ENCODE measurements around the gene PRC1.

PRC1 gene

DNA sequence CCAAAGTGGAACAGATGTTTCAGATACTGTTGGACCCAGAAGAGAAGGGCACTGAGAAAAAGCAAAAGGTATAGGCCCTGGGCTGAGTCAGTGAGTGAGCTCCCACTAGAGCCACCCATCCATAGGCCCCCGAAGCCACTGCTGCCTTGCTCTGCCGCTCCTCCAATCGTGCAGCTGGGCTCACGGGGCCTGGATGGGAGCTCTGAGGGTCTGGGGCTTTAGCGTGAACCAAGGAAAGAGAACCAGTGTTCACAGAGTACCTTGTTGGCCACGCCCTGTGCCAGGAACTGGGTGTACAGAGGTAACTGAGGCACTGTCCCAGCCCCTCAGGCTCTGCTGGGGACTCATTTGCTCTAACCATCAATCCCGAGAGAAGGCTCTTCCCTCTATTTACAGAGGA lies 54.6 kb downstream of the PRC1 start:
- H3K4me3 ChIP-seq: no peak overlapping the region
- no peak overlapping the region for H3K27ac ChIP-seq
- TF ChIP-seq, protein P1, sequence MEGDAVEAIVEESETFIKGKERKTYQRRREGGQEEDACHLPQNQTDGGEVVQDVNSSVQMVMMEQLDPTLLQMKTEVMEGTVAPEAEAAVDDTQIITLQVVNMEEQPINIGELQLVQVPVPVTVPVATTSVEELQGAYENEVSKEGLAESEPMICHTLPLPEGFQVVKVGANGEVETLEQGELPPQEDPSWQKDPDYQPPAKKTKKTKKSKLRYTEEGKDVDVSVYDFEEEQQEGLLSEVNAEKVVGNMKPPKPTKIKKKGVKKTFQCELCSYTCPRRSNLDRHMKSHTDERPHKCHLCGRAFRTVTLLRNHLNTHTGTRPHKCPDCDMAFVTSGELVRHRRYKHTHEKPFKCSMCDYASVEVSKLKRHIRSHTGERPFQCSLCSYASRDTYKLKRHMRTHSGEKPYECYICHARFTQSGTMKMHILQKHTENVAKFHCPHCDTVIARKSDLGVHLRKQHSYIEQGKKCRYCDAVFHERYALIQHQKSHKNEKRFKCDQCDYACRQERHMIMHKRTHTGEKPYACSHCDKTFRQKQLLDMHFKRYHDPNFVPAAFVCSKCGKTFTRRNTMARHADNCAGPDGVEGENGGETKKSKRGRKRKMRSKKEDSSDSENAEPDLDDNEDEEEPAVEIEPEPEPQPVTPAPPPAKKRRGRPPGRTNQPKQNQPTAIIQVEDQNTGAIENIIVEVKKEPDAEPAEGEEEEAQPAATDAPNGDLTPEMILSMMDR (IDR thresholded peaks at IDR 0.05): no peak
- DNase-seq (ENCODE audit: low spot score): no peak

- no peak for DNase-seq (ENCODE audit: low spot score)
- Histone ChIP-seq H3K27ac (no peak overlapping the region), H3K4me3 (no peak overlapping the region)
- TF ChIP-seq, protein P1 (IDR thresholded peaks at IDR 0.05): no peak
Observed at GRCh38 chr15:90938261-90938660, 56.1 kb downstream of the PRC1 start.

DNA sequence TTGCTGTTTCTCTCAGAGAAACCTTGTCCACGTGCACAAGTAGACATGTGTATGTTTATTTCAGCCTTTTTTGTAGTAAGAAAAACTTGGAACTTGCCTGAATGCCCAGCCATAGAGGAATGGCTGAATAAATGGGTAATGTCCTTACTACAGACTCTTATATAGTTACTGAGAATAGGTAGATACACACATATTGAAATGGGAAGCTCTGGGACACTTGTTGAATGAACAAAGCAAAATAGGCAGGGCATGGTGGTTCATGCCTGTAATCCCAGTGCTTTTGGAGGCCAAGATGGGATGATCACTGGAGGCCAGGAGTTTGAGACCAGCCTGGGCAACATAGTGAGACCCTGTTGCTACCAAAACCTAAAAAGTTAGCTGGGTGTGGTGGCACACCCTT lies 57.5 kb downstream of the PRC1 start:
- no peak for DNase-seq (ENCODE audit: low spot score)
- TF ChIP-seq, protein P1 (IDR thresholded peaks at IDR 0.05): no peak
- H3K27ac ChIP-seq: no peak overlapping the region
- H3K4me3 ChIP-seq: no peak overlapping the region

DNA sequence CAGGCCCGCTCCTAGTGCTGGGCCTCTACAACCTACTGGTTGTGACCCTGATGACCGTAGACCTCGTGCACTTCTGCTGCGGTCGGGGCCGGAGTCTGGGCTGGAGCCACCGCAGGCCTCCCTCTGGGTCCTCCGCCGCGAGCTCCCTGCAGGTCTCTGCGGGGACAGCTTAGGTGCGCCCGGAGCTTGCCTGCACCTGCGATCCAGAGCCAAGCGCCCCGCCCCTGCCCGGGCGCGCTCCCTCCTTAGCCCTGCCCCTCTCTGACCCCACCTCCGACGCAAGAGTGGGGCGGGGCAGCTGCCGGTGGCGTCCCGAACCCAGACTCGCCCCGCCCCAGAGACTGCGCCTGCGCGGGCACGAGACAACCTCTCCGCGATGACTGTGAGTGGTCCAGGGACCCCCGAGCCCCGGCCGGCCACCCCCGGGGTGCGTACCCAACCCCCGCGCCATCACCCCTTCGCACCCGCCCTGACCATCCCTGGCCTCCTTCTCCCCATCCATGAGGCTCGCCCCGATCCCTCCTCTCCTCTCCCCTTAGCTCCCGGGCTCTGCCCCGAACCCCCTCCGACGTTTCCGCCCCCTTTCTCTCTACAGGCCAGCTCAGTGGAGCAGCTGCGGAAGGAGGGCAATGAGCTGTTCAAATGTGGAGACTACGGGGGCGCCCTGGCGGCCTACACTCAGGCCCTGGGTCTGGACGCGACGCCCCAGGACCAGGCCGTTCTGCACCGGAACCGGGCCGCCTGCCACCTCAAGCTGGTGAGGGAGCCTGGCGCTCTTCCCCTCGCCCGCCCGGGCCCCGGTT lies 59.2 kb downstream of the PRC1 start, which contains the start of gene UNC45A:
UNC45A (plus strand) TSS at position 337 of the 803 bp plus-strand sequence; CDS start at position 377, 40 bp downstream.
- Histone ChIP-seq H3K27ac (peak within 1 kb of the TSS; percentile 88 to 94), H3K4me3 (peak within 1 kb of the TSS; percentile 92)
- TF ChIP-seq, protein P1 (IDR thresholded peaks at IDR 0.05): no peak
- DNase-seq (ENCODE audit: low spot score): peak; percentile 90

DNA sequence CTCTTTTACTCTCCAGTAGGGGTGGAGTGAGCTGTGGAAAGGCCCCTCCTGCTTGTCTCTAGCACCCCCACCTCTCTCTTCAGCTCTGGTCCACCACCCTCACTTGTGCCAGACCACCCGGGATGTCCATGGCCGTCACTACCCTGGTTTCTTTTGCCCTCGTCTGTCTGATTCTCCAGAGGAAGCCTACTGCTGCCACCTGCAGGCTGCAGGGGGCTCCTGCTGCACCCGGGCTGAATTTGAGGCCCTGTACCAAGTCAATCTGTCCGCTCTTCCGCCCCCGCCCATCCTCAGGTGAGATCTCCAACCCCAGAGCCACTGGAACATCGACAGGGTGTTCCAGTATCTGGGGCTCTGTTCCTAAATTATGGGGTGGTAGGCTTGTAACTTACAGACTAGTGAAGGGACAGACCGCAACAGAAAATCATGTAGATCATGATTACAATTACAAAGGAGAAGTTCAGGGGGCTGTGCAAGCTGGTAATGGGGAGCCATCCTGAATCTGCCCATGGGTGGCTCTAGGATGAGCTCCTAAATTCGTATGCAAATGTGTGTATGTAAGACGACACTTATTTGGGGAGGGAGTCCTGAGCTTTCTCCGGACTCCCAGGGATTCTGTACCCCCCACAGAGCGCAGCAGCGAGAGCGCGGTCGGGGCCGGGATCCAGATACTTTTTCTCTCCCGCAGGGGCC lies 59.9 kb downstream of the PRC1 start:
- peak; percentile 87 for DNase-seq (ENCODE audit: low spot score)
- TF ChIP-seq, protein P1 (IDR thresholded peaks at IDR 0.05): peak; percentile 81
- peak overlapping the region; percentile 88 to 94 for H3K27ac ChIP-seq
- peak overlapping the region; percentile 92 for H3K4me3 ChIP-seq

DNA sequence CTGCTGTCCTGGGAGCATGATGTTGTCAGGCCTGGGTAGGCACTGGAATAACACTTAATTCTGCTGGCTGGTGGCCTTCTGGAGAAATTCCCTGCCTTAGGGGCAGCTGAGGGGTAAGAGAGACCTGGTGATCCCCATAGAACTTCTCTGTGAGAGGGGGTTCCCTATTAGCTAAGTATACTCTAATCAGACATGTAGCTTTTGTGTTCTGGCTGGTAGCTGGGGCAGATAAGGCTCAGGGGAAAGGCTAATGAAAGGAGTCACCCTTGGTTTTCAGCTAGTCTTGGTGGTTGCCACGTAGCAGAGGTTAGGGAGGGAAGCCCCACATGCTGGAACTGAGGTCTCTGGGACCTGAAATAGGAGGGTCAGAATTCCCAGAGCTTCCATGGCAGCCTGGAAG lies 61.0 kb downstream of the PRC1 start:
- no peak overlapping the region for H3K27ac ChIP-seq
- TF ChIP-seq, protein P1 (IDR thresholded peaks at IDR 0.05): no peak
- no peak overlapping the region for H3K4me3 ChIP-seq
- DNase-seq (ENCODE audit: low spot score): no peak
